HepG2 (cell line): ENCODE data around the gene ABCC1. TPM values are rescaled to one million over a fixed set of nuclear protein-coding genes. Genes with fewer than 3 reads are reported as not detected.

Source experiments
- ATAC-seq: fragments of 200-7000 bp; cut with Tn5 transposase; 3 replicates; pipeline ENCODE4 v1.9.1; 2020; ENCODE audit warnings: mild to moderate bottlenecking, moderate library complexity
- BruUV-seq: library from RNA; stranded (reverse); fragments of 400-500 nt; replicated peaks from 2 replicates; lab custom pipeline; 2021; lab: Mats Ljungman, UMichigan
- CTCF ChIA-PET: fragments of 300-600 bp; formaldehyde crosslinking; extraction: SDS; loops from one replicate; lab custom pipeline; 2021; ENCODE audit warnings: low total read pairs, inconsistent platforms, low intra/inter-chr PET ratio; lab: Yijun Ruan, JAX
- POLR2A ChIA-PET: fragments of 350-600 bp; sonication (Branson Sonifier 250); formaldehyde crosslinking; loops from one replicate; lab custom pipeline; 2020; ENCODE audit warnings: antibody characterized with exemption, inconsistent platforms; lab: Yijun Ruan, JAX
- DNase-seq: peaks from one replicate; pipeline ENCODE4 v3.0.0-alpha.2; 2015; ENCODE audit warnings: low spot score
- FAIRE-seq: peaks from 3 replicates; lab custom pipeline; 2011; peaks lifted over from hg19 to GRCh38; lab: Jason Lieb, UNC
- H2AFZ ChIP-seq: one replicate; pipeline ENCODE4 v1.6.1; 2011; ENCODE audit warnings: low read length, inconsistent platforms
- H3K27ac ChIP-seq: fragments of 300-600 bp; 3 replicates; pipeline ENCODE4 v1.8.0; 2011; ENCODE audit warnings: mixed run types, mild to moderate bottlenecking, mixed read lengths, low read length, inconsistent platforms; ENCODE audit not compliant: insufficient read depth; ENCODE audit errors: extremely low read length
- H3K27me3 ChIP-seq, 2 experiments: fragments of 200-600 bp in 1 of 2; 2 replicates in 1 of 2; 3 replicates in 1 of 2; pipeline versions ENCODE4 v1.6.0 to v1.8.0; 2011; ENCODE audit warnings: low read length in 2 of 2, mild to moderate bottlenecking in 2 of 2, moderate library complexity in 2 of 2, inconsistent platforms in 1 of 2; ENCODE audit not compliant: insufficient read depth in 2 of 2, control insufficient read depth in 1 of 2
- H3K36me3 ChIP-seq, 2 experiments: fragments of 200-600 bp in 1 of 2; replicated peaks in 1 of 2; 2 replicates in 1 of 2; 3 replicates in 1 of 2; pipeline versions ENCODE4 v1.5.1 to v1.8.0; 2011; ENCODE audit warnings: low read length in 2 of 2, inconsistent platforms in 1 of 2; ENCODE audit not compliant: insufficient read depth in 2 of 2, control insufficient read depth in 1 of 2
- H3K4me1 ChIP-seq: 2 replicates; pipeline ENCODE4 v1.5.1; 2012; ENCODE audit warnings: low read length, inconsistent platforms; ENCODE audit not compliant: insufficient read depth
- H3K4me2 ChIP-seq: 2 replicates; pipeline ENCODE4 v1.6.0; 2011; ENCODE audit warnings: low read depth, low read length, inconsistent platforms
- H3K4me3 ChIP-seq, 3 experiments: fragments of 200-600 bp in 1 of 3; sonication (generic), shearing (Covaris generic) in 1 of 3; replicated peaks in 1 of 3; 2 replicates each; pipeline ENCODE4 v1.5.1; 2011 to 2016; ENCODE audit warnings: low read length in 3 of 3, inconsistent platforms in 2 of 3, low read depth in 2 of 3, mild to moderate bottlenecking in 2 of 3, control low read depth in 1 of 3, mixed read lengths in 1 of 3; ENCODE audit not compliant: insufficient read depth in 1 of 3
- H3K79me2 ChIP-seq: one replicate; pipeline ENCODE4 v1.6.1; 2011; ENCODE audit warnings: low read length, inconsistent platforms; ENCODE audit not compliant: insufficient read depth
- H3K9ac ChIP-seq: 2 replicates; pipeline ENCODE4 v1.6.0; 2011; ENCODE audit warnings: mild to moderate bottlenecking, low read depth, low read length, inconsistent platforms; ENCODE audit not compliant: insufficient read depth
- H3K9me3 ChIP-seq: 2 replicates; pipeline ENCODE4 v1.5.1; 2012; ENCODE audit warnings: mild to moderate bottlenecking, low read length
- H4K20me1 ChIP-seq: 2 replicates; pipeline ENCODE4 v1.6.0; 2011; ENCODE audit warnings: inconsistent platforms, mild to moderate bottlenecking, low read length, moderate library complexity; ENCODE audit not compliant: insufficient read depth
- EZH2 ChIP-seq: conservative IDR thresholded peaks from 2 replicates; pipeline ENCODE4 v1.6.1; 2012; ENCODE audit warnings: mild to moderate bottlenecking, low read depth, low read length, moderate library complexity
- HNRNPH1 ChIP-seq: fragments of 200-400 bp; formaldehyde crosslinking; optimal IDR thresholded peaks from 2 replicates; pipeline ENCODE3; 2017; ENCODE audit warnings: mild to moderate bottlenecking, low read depth, low read length
- ZNF362 ChIP-seq: sonication (generic); formaldehyde crosslinking; IDR thresholded peaks from 2 replicates; pipeline ENCODE4 v1.4.0; 2020; ENCODE audit warnings: missing genetic modification reagents, mild to moderate bottlenecking, borderline replicate concordance
- WGBS: methylation state at CpG from one replicate; pipeline ENCODE4 v1.1.6; 2017; ENCODE audit warnings: low lambda C conversion rate; 5-methylcytosine and 5-hydroxymethylcytosine counted together
- in situ Hi-C: cut with HindIII; loops from 2 replicates; pipeline ENCODE4 v1.10.0; 2017; ENCODE audit warnings: low pct_unique_long_range_greater_than_20kb; ENCODE audit not compliant: extremely low pct_ligation_motif_present
- intact Hi-C: fragments of 100-400 bp; cut with micrococcal nuclease; formaldehyde crosslinking; loops from one replicate; pipeline ENCODE4 v1.10.0; 2022; ENCODE audit not compliant: unreplicated experiment
- polyA plus RNA-seq, 8 experiments: library from polyadenylated mRNA; depleted of rRNA in 3 of 8; stranded (reverse) in 7 of 8; unstranded in 1 of 8; fragments of >200 nt; fragmentation: Illumina TruSeq in 4 of 8; extraction: Trizol in 4 of 8; gene quantifications; 2 replicates each; pipeline versions ENCODE4 v1.2.1 to v1.2.3, GENCODE V29; 2011 to 2016; ENCODE audit warnings: low read depth in 4 of 8, missing spikeins in 1 of 8, mixed read lengths in 1 of 8; ENCODE audit not compliant: insufficient read depth in 1 of 8
- total RNA-seq, 5 experiments: library from RNA; depleted of rRNA; stranded (reverse); fragments of >200 nt; fragmentation: Illumina TruSeq; extraction: Trizol; gene quantifications; 2 replicates each; pipeline ENCODE4 v1.2.3, GENCODE V29; 2016; ENCODE audit warnings: low read depth in 1 of 5
- TF ChIP-seq, protein P1 (sequence below): sonication (generic); formaldehyde crosslinking; IDR thresholded peaks from 2 replicates; pipeline ENCODE4 v1.5.1; 2020; ENCODE audit warnings: mild to moderate bottlenecking, missing genetic modification reagents, borderline replicate concordance

Gene ABCC1
- total and polyA plus RNA-seq, 2 of the 13 experiments (the other 11 are each of a cell fraction or from before 2014, with no cell fraction given), result 13.0 to 30.6 TPM

DNA sequence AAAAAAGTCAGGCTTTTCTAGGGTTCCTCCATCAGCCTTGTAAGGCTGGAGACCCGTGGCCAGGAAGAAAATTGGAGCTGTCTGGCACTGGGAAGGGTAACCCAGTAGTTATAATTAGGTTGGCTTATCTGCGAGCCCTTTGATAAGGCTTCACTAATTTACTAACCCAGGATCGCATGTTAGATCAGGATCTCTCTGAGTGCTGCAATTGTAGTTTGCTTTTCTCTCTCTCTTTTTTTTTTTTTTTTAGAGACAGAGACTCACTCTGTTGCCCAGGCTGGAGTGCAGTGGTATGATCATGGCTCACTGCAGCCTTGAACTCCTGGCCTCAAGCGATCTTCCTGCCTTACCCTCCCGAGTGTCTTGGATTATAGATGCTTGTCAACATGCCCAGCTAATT lies 17.0 kb downstream of the ABCC1 start:
- in situ Hi-C loops (no loop called here), intact Hi-C loops (no loop called here)
- Histone ChIP-seq H2AFZ (no peak overlapping the region), H3K4me2 (no peak overlapping the region), H3K36me3 (peaks cover 3 to 9% of the 10 kb centered on the region in 2 experiments; a peak in 4 of 5 replicates), H3K27me3 (no peaks in the 10 kb centered on the region), H3K9ac (no peak overlapping the region), H3K9me3 (peaks cover 7% of the 10 kb centered on the region; the same call in 1 of the 2 replicates), H3K4me1 (peaks cover 32% of the 10 kb centered on the region), H4K20me1 (peaks cover 29% of the 10 kb centered on the region), H3K4me3 (no peak overlapping the region), H3K27ac (no peak overlapping the region), H3K79me2 (peaks cover 85% of the 10 kb centered on the region)
- ChIA-PET POLR2A (no interaction called here), CTCF (no interaction called here)
- WGBS, result 54% methylated on average over 5 of the region's 5 CpGs
- no TSS peak for BruUV-seq
- no peak for FAIRE-seq
- TF ChIP-seq ZNF362 (CRISPR knock-in tag) (peak; percentile 79), HNRNPH1 (no peak), EZH2 (no peak)
- TF ChIP-seq, protein P1, sequence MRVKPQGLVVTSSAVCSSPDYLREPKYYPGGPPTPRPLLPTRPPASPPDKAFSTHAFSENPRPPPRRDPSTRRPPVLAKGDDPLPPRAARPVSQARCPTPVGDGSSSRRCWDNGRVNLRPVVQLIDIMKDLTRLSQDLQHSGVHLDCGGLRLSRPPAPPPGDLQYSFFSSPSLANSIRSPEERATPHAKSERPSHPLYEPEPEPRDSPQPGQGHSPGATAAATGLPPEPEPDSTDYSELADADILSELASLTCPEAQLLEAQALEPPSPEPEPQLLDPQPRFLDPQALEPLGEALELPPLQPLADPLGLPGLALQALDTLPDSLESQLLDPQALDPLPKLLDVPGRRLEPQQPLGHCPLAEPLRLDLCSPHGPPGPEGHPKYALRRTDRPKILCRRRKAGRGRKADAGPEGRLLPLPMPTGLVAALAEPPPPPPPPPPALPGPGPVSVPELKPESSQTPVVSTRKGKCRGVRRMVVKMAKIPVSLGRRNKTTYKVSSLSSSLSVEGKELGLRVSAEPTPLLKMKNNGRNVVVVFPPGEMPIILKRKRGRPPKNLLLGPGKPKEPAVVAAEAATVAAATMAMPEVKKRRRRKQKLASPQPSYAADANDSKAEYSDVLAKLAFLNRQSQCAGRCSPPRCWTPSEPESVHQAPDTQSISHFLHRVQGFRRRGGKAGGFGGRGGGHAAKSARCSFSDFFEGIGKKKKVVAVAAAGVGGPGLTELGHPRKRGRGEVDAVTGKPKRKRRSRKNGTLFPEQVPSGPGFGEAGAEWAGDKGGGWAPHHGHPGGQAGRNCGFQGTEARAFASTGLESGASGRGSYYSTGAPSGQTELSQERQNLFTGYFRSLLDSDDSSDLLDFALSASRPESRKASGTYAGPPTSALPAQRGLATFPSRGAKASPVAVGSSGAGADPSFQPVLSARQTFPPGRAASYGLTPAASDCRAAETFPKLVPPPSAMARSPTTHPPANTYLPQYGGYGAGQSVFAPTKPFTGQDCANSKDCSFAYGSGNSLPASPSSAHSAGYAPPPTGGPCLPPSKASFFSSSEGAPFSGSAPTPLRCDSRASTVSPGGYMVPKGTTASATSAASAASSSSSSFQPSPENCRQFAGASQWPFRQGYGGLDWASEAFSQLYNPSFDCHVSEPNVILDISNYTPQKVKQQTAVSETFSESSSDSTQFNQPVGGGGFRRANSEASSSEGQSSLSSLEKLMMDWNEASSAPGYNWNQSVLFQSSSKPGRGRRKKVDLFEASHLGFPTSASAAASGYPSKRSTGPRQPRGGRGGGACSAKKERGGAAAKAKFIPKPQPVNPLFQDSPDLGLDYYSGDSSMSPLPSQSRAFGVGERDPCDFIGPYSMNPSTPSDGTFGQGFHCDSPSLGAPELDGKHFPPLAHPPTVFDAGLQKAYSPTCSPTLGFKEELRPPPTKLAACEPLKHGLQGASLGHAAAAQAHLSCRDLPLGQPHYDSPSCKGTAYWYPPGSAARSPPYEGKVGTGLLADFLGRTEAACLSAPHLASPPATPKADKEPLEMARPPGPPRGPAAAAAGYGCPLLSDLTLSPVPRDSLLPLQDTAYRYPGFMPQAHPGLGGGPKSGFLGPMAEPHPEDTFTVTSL (CRISPR knock-in tag), result no peak
- peak; percentile 39 for ATAC-seq
- DNase-seq, result no peak
